ENCODE results near the gene HES6. TPM values are rescaled to one million over a fixed set of nuclear protein-coding genes. Genes with fewer than 3 reads are reported as not detected.
A peak's percentile ranks its signal among the peaks of the same experiment; 100 is the strongest.

HES6 gene
- total and polyA plus RNA-seq, 7 donors: 4.1 to 54.5 (median 13.1) TPM

DNA sequence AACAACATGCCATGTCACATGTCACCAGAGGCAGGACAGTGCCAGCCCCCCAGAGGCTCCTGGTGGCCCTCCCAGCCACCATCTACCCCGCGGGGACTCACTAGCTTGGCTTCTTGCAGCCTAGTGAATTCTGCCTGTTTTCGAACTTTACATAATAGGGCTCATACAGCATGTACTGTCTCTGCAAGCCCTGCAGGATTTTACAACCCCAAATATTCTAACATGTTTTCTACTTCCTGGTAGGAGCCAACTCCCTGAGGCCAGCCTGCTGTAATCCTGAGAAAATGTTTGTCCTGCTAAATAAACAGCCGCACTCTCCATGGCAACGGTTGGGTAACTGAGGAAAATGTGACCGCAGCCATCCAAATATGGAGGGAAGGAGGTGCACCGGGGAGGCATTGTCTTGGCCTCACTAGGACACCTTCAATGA lies 45.8 kb upstream of the HES6 start:
- 33 to 40% (median 38%) methylated on average over 7 of the region's 7 CpGs for WGBS, 3 donors
- Histone ChIP-seq H3K4me1 (peaks cover 46% of the 10 kb centered on the region), H3K4me3 (peak overlapping the region; percentile 95), H3K27ac (peak overlapping the region; percentile 96), H3K27me3 (ENCODE audit: insufficient read depth in 3 of 3, low read length in 2 of 3) (no peaks in the 10 kb centered on the region), H3K9me3 (no peaks in the 10 kb centered on the region), H3K36me3 (ENCODE audit: insufficient read depth in 1 of 2, low read depth in 1 of 2) (no peaks in the 10 kb centered on the region)
- DNase-seq: peak; percentile 79 to 84
- ATAC-seq: no peak
- no peak for TF ChIP-seq CTCF (IDR thresholded peaks at IDR 0.05)
- intact Hi-C loops (cut with DNase I): no loop called here

- intact Hi-C loops (cut with DNase I): no loop called here
- DNase-seq: no peak
- Histone ChIP-seq H3K36me3 (ENCODE audit: insufficient read depth in 1 of 2, low read depth in 1 of 2) (no peaks in the 10 kb centered on the region), H3K27me3 (ENCODE audit: insufficient read depth in 3 of 3, low read length in 2 of 3) (no peaks in the 10 kb centered on the region), H3K4me3 (peak overlapping the region; percentile 95), H3K4me1 (peaks cover 53% of the 10 kb centered on the region), H3K27ac (peak overlapping the region; percentile 96), H3K9me3 (no peaks in the 10 kb centered on the region)
- no peak for ATAC-seq
- 70 to 86% (median 73%) methylated on average over 11 of the region's 11 CpGs for WGBS, 3 donors
- no peak for TF ChIP-seq CTCF (IDR thresholded peaks at IDR 0.05)
Observed at GRCh38 chr2:238284802-238285515, 45.1 kb upstream of the HES6 start.

- peaks cover 69% of the 10 kb centered on the region for H3K4me1 ChIP-seq
- intact Hi-C loops (cut with DNase I): no loop called here
Observed at GRCh38 chr2:238282861-238283738, 43.3 kb upstream of the HES6 start.

GRCh38 chr2:238281826-238282480 lies 42.1 kb upstream of the HES6 start:
- Histone ChIP-seq H3K9me3 (no peaks in the 10 kb centered on the region), H3K36me3 (ENCODE audit: insufficient read depth in 1 of 2, low read depth in 1 of 2) (peaks cover 0 to 7% of the 10 kb centered on the region in 2 donors), H3K27ac (no peak overlapping the region), H3K4me3 (no peak overlapping the region), H3K27me3 (ENCODE audit: insufficient read depth in 3 of 3, low read length in 2 of 3) (no peaks in the 10 kb centered on the region), H3K4me1 (peaks cover 69% of the 10 kb centered on the region)
- no peak for ATAC-seq
- intact Hi-C loops (cut with DNase I): no loop called here
- WGBS, 3 donors: 81 to 87% (median 83%) methylated on average over 13 of the region's 13 CpGs
- peak in 1 of 2 donors; percentile 45 for DNase-seq
- no peak for TF ChIP-seq CTCF (IDR thresholded peaks at IDR 0.05)

More at GRCh38 chr2:238282861-238283738, 43.3 kb upstream of the HES6 start:
- Histone ChIP-seq H3K4me3 (no peak overlapping the region), H3K27ac (peak overlapping the region; percentile 16), H3K36me3 (ENCODE audit: insufficient read depth in 1 of 2, low read depth in 1 of 2) (no peaks in the 10 kb centered on the region), H3K27me3 (ENCODE audit: insufficient read depth in 3 of 3, low read length in 2 of 3) (no peaks in the 10 kb centered on the region), H3K9me3 (no peaks in the 10 kb centered on the region)
- TF ChIP-seq CTCF (IDR thresholded peaks at IDR 0.05): no peak
- WGBS, 3 donors: 78 to 91% (median 82%) methylated on average over 17 of the region's 17 CpGs
- DNase-seq (peak in 1 of 2 donors; percentile 38), ATAC-seq (no peak)
